Activated CD4-positive, alpha-beta T cell treated with anti-CD3 and anti-CD28 coated beads, Interleukin-2, Interleukin-6, amounts not matched to agents 100 ng/mL and 50 ng/mL, durations not matched to agents 16 hours and 8 hours (primary cell): Measurements from ENCODE around the gene GABBR2.

Experiments
- DNase-seq: peaks from one replicate; pipeline ENCODE4 v3.0.0-alpha.2; 2020

Gene GABBR2

DNA sequence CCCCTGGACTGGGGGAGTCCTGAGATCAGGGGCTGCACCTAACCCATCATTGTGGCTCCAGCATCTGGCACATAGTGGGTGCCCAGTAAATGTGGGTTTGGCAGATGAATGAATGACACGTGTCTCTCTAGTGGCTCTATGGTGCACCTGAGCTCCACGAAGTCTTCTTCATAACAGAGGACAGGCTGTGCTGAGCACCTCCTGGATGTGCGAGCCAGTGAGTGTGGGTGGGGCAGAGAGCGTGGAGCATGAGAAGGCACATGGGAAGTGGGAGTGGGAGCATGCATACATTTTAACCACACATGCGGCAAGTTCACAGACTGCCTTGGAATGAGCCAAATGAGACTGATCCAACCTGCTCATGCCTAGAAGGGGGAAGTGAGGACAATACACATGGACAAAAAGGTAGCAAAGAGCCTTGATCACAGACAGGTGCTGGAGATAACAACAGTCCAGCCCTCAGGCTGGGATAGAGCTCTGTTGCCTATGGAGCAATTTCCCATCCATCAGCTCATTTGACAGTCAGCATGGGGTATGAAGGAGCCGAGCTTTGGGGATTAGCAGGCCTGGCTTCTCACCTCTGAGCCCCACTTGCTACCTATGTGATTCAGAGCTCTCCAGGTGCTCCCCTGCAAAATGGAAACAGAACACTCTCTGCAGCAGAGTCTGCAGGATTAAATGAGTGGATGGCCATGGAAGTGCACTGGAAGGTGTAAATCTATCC, 377.0 kb downstream of the GABBR2 start:
- no peak for DNase-seq

DNA sequence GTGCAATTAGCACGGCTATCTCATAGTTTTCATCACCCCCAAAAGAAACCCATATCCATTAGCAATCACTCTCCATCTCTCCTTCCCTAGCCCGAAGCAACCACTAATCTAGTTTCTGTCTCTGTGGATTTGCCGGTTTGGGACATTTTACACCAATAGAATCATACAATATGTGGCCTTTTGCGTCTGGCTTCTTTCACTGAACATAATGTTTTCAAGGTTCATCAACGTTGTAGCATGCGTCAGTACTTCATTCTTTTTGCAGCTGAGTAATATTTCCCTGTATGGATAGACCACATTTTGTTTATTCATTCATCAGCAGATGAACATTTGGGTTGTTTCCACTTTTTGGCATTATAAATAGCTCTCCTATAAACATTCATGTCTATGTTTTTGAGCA, 377.9 kb downstream of the GABBR2 start:
- no peak for DNase-seq

DNA sequence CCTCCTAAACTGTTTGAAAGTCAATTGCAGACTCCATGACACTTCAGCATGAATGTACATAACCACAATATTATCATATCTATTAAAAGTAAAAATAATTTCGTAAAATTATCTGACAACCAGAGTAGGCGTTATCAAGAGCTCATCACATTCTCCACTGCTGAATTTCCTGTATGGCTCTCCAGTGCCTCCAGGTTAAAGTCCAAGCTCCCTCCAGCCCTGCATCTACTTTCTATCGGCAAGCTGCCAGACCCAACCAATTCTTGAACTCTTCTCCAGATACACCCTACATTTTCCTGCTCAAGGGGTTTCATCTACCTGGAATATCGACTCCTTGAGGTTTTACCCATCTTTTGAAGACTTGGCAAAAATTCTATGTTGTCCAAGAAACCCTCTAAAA, 378.8 kb downstream of the GABBR2 start:
- DNase-seq: no peak

DNA sequence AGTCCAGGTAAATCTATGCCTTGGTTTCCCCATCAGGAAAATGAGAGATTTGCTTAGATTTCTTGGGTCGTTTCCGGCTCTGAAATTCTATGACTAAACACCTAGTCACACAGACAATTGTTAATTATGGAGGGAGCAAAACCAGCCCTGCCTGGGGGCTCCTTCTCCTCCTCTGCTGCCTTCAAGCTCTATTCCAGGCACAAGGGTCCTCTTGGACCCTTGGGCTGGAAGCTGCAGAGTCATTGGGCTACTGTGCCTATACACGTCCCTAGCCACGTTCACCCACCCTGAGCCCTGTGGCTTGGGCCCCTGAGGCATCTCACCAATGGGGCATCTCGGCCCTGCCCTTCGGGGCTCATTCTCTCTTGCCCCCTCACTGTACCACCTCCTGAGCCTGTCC, 379.5 kb downstream of the GABBR2 start:
- DNase-seq: no peak

DNA sequence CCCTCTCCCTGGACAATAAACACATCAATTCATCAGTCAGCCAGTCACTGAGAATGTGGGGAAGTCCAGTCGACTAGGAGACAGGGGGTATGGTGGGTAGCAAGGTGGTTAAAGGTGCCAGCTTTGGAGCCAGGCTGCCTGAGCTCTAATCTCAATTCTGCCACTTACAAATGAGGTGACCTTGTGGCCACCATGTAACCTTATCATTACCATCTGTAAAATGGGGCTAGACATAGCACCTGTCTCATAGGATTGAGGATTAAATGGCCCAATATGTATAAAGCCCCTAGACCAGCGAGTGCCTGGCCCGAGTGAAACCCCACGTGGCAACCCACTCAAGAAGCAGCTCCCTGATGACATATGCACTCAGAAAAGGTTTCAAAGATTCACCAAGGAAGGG, 380.0 kb downstream of the GABBR2 start:
- DNase-seq: no peak

DNA sequence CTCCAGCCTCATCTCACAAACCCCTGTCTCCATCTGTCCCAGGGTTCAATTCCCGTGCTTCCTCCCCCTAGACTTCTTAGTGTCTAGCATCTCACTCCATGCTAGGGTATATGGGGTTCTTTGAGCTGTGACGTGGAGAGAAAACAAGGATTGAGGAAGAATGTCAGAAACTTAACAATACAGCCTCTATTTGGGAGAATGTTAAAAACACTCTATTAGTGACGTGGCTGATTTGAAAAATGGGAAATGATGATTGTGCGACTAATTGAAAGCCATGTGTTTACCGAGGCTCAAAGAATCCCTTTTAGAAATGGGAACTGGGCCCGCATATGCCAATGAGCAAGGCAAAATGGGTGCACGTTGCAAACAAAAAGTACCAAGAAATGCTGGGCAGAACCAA, 380.6 kb downstream of the GABBR2 start:
- DNase-seq: no peak

DNA sequence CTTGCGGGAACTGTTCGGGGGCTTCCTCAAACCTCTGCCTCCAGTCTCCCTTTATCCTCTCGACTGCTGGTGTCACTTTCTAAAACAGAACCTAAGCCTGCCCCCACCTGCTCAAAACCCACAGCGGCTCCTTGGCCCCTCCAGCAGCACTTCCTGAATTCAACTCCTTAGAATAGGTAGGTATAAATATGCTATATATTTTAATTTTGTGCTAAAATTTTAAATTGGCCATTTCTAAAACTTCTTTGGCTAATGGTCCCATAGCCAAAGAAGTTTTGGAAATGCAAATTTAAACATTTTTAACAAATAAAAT, 381.5 kb downstream of the GABBR2 start:
- no peak for DNase-seq

DNA sequence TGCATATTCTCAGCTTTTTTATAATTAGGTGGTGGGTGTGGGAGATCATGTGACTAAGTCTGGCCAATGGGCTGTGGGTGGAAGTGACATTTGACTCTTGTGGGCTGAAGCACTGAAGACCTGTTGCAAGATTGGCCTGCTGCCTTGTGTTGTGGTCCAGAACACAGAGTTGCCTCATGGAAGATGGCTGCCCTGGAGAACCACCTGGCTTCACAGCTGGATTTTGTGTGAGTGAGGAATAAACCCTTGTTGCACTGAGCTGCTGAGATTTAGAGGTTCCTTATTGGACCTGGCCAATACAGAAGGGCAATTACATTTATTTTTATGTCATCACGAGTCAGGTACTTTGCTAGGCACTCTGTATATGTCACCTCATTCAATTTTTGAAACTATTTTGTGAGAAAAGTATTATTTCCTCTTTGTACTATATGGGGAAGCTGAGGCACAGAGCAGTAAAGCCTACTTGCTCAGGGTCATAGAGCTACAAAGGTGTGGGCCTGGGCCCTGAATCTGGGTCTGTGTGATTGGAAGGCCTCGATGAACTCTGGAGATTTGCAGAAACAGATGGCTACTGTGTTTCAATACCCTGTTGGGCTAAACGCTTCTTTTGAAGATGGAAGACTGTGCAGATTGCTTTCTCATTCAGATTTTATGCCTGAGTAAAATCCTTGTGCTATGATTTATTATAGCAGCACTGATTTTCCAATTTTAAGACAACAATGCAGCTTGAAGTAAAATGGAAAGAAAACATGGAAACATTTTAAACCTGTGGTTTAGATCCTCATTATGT, 382.1 kb downstream of the GABBR2 start:
- no peak for DNase-seq

DNA sequence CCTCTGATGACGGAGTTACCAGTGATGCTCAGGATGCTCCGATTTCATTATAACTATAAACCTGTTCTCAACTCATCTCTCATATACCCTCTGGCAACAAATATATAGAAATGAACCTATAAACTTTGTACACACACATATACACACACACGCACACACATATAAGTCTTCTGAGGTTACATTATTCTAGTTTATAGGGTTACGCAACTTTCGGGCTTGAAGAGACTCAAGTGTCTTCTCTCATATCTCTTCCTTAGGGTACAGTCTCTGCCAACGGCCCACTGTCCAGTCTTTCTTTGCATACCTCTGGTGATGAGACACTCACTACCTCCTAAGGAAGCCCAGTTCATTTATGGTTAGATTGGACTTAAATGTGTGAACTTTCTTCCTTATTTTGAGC, 383.9 kb downstream of the GABBR2 start:
- no peak for DNase-seq

DNA sequence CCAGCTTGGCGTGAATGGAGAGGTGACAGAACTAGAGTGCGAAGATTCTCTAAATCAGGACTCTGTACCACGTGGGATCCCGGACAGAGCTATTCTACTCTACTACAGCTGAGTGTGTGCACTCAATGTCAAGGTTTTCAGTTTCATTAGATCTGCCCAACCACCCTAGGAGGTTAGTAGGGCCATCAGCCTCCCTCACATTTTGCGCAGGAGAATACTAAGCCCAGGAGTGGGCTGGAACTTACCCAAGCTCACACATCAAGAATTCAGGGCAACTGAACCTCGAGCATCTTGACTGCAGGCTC, 385.0 kb downstream of the GABBR2 start:
- DNase-seq: no peak

DNA sequence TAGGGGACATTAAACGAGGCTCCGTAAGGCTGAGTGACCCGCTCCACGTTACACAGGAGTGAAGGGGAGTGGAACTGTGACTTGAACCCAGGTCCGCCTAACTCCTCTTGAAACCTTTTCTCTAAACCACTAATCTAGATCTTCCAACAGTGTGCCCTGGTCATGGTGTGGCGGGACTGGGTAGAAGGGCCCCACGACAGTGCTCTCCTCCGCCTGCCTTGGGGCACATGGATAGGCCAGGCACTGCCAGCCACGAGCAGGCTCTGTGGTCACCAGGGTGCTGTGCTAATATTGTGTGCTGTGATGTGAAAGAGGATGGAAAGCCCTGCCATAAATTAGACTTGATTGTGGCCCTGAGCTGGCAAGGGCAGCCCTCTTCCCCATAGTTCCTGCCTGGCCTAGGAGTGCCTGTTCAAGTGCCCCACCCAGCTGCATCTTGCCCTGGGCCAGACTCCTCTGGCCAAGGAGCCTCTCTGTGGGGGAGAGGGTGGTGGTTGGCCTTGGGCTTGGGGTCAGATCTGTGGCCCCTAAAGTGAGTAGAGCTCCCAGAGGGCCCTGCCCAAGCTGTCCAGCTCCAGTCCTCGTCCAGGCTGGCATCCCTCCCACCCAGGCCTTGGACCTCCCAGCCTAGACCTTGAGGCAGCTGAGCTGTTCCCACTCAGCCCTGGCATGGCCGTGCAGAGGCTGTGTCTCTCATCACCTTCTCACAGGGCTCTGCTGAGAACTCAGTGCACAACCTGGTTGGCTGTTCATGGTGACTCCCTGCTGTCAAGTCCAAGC, 385.5 kb downstream of the GABBR2 start:
- DNase-seq: no peak

DNA sequence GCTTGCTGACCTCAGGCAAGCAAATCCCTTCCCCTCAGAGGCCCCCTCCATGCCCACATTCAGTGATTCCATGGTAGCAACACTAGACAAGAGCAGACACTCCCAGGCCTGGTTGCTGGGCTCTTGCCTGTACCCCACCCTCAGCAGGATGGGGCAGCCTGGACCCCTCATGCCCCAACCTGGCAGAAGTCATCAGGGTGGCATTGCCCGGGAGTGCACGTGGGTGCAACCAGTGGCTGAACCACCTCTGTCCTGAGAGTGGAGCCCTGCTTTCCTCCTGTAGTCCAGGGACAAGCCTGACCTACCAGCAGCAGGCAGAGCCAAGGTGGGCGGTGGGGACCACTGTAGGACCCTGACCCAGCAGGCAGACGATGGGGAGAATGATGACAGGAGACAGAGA, 387.5 kb downstream of the GABBR2 start:
- no peak for DNase-seq

DNA sequence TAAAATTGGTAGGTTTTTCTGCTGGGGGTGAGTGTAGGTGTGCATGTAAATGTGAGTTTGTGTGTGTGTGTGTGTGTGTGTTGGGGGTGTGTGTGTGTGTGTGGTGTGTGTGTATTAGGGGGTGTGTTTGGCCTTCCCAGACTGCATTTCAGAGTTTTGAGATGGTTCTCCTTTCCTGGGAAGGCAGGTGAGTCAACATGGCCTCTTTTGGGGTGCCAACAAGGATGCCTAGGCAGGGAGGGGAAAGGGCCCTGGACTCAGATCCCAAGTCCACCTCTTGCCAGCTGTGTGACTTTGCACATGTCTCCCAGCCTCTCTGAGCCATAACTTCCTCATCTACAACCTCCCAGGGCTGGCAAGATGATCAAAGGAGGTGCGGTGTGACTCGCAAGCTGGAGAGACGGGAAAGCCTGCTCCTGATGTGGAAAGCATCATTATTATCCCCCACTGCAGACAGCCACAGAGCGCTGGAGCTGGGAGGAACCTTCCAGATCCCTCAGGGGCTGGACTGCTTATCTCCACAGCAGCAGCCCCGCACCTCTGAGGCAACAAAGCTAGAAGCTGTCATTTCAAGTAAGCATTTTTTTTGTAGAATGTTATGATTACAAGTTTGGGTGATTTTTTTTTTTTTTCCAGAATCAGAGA, 389.8 kb downstream of the GABBR2 start:
- DNase-seq: no peak

DNA sequence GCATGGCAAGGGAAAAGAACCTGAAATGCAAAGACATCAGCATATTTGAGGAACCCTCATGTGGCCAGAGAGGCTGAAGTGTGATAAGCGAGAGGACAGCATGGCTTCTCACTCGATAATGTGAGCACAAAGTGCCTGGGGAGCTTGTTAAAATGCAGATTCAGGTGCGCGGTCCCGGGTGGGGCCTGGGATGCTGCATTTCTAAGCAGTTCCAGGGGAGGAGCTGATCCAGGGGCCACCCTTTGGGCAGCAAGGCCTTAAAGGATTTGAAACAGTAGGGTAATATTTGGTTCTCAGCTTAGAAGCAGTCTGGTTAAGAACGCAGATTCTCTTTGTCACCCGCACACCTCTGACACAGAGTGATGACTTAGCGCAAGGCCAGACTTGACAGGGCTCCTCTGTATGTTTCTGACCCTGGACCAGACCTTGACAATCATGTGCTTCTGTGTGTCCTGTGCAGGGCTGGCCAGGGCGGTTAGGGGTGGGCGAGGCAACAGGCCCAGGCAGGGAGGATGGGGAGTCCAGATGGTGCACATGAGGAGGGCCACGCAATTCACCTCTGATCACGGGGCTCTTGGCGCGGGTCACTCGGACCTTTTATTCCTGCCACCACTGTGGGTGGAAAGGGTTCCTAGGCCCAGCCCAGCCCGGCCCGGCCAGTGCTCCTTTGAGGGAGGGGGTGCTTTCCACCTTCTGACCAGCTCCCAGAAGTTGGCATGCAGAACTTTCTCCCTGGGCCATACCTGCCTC, 390.5 kb downstream of the GABBR2 start:
- no peak for DNase-seq

DNA sequence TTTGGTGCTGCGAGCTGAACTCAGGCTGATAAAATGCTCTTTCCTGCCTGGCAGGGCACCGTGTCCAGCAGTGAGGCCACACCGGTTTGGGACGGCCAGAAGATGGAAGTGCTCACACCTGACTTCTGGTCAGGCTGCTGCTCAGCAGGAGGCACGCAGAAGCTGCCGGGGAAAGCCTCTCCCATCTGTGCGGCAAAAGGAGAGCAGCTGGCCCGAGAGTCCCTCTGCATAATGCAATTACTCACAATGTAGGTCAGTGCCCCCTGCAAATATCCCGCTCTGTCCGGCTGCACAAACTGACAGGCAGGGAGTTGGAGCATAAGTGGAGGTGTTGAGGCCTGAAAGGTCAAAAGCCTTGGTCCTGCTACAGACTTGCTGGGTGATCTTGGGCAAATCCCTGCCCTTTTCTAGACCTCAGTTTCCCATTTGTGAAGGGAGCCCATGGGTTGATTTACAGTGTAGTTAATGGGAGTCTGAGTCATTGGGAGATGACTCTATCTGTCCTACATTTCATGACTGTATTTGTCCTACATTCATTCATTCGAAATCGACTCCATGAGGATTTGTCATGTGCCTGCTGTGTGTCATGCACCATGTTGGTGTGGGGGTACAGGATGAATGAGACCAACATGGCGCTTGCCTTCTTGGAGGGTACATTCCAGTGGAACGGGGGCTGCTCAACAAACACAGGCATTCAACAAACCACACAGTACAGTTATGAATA, 391.4 kb downstream of the GABBR2 start:
- no peak for DNase-seq

DNA sequence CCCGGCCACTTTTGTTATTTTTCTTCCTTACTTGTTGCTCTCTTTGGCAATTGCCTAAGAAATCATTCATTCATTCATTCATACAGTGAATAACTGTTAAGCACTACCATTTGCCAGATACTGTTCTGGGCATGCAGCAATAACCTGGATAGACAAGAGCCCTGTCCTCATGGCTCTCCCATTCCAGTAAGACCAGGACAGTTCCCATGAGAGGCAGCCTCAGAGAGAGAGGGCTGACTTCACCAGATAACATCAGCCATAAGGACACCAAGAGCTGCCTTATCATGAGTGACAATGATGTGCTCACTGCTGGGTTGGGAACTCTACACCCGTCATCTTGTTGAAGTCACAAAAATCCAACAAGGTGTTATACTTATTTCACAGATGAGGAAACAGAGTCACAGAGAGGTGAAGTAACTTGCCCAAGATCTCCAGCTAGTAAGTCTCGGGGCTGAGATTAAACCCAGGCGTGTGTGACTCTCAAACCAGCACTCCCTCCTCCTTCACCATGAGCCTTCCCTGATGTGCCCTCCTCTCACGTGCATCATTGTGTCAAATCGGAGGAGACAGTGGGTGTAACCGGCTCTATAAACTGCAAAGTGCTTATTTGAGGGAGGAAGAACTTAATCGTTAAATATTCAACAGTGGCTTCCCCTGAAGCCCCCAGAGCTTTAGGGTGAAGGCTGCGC, 392.1 kb downstream of the GABBR2 start:
- no peak for DNase-seq

DNA sequence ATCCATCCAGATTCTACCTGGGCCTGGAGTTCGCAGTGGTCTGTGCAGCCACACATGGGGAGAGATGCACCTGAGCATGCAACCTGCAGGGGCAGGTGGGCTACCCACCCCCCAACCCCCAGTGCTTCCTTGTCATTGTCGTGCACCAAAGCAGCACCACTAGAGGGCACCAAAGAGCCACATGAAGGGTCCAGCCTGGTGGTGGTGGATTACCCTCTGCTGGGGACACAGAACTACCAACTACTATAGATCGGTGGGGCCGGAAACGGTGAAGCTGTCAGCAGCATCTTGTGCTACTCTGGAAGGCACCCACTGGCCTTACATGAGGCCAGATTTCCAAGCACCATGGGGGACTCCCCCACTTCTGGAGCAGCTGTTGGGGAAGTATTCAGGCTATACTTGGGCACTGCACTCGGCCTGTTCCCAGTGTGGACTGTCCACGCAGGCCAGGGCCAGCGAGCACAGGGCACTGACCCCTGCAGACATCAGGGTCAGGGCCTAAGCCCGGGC, 393.1 kb downstream of the GABBR2 start:
- DNase-seq: peak; percentile 85

DNA sequence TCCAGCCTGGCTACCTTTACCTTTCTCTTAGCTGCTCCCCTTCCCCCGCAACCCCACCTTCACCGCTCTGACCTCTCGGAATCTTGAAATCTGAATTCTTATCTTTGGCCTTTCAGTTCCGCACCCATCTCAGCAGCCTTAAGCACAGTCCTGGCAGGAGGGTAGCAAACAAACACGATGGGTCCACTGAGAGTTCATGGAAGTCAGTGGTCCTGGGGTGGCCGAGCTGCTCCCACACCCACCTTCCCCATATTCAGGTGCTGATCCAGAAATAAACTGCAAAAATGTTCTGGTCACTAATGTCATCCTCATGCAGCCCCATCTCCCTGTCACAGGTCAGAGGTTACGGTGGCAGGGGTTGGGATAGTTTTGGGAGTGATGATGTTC, 393.7 kb downstream of the GABBR2 start:
- no peak for DNase-seq

DNA sequence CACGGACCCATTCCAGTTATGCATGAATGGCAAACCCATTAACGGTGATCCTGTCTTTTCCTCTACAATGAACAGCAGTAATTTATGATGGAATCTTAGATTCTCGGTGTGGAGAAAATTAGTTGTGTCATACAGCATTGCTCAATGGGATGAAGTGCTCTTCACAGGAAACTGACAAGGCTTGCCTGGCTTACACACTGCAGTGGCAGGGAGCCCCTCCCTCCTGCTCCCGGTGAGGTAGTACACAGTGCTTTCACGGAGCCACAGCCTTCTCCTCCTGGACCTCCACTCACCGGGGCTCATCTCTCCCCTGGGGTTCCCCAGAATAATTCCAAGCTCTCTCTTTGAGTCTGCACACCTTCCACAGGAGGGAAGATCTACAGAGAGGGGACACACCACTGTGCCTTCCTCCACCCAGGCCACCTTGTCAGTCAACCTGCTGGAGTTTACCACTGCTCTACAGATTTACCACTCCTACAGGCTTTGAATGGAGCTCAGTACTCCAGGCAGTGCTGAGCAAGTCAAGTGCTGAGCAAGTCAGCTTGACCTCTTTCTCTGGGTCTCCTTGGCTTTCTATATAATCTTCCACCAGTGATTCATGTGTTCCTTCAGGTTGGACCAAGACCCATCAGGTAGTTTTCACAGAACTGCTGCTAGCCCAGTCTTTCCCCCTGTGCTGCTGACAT, 394.2 kb downstream of the GABBR2 start:
- no peak for DNase-seq

DNA sequence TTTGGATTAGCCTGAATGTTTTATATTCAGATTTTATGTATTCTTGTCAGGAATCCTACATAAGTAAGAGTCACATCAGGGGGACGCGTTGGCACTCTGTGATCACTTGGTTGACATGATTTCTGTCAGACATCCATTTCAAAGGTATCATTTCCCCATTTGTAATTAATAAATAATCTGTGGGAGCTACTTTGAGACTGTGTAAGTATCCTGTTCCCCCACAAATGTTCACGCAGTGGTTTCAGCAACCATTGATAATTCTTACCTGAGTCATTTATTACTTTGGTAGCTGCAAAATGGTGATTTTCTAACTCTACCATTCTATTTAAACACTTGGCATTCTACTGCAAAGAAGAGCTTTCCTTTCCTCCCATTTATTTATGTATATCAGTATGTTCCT, 396.4 kb downstream of the GABBR2 start:
- DNase-seq: no peak

DNA sequence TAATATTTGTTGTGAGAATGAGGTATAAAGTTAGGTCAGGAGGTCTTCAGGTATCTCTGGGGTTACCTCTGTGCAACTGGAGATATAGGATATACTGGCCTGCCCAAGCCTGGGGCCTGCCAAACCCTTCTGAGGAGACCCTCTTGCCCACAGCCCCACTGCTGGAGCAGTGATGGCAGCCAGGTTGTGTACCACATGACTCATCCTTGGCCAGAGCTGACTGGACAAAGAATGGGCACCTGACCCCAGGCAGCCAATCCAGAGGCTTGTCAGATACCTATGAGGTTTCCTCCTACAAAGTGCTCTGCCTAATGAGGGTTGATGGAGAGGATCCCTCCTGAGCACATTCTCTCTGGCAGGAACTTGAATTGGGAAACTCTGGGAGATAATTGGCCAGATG, 397.2 kb downstream of the GABBR2 start:
- no peak for DNase-seq
